ENCODE measurements around the gene UBE2L3.
"Not testable (repeated sequence)": the region's sequence is repeated elsewhere in the genome, so short reads cannot be mapped to it uniquely, and the experiment has no call there.

Gene UBE2L3

DNA sequence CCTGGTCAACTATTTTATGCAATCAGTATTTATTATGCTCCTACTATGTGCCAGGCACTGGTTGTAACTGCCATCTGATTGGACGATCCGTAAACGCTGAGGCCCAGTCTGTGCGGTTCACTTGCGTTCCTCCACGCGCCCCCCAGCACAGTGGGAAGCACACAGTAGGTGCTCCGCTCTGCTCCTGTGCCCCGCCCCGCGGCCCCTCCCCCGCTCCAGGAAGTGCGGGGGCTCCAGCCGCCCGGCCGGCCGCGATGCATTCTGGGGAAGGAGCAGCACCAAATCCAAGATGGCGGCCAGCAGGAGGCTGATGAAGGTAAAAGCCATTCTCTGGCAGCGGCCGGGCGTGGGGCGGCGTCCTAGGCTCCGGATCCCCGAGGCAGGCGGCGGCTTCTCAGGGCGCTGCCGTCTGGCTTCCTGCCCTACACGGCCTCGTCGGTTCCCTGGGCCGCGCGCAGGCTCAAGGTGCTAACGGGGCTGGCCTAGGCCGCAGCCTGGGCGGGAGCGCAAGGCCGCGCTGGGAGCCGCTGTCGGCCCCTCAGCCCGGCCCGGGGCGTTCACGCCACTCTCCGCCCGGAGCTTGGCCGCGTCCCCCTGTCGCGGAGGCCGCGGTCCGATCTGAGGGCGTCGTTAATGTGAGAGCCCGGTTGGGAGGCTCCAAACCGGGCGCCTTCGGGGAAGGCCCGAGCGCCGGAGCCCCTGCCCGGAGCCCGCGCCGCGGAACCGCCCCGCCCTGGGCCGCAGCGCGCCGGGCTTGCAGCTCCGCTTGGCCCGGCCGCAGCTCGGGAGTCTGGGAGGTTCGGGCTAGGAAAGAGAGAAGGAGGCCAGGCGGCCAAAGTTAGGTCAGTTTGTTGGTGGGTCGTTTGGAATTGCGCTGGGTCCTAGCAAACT is at the start of gene UBE2L3:
UBE2L3 (plus strand) TSS at position 259 of the 891 bp plus-strand sequence; CDS start at position 290, 31 bp downstream.
- DNase-seq (ENCODE audit: low read depth in 2 of 3, low spot score in 1 of 3) = peak; percentile 69 to 79 (median 72)

DNA sequence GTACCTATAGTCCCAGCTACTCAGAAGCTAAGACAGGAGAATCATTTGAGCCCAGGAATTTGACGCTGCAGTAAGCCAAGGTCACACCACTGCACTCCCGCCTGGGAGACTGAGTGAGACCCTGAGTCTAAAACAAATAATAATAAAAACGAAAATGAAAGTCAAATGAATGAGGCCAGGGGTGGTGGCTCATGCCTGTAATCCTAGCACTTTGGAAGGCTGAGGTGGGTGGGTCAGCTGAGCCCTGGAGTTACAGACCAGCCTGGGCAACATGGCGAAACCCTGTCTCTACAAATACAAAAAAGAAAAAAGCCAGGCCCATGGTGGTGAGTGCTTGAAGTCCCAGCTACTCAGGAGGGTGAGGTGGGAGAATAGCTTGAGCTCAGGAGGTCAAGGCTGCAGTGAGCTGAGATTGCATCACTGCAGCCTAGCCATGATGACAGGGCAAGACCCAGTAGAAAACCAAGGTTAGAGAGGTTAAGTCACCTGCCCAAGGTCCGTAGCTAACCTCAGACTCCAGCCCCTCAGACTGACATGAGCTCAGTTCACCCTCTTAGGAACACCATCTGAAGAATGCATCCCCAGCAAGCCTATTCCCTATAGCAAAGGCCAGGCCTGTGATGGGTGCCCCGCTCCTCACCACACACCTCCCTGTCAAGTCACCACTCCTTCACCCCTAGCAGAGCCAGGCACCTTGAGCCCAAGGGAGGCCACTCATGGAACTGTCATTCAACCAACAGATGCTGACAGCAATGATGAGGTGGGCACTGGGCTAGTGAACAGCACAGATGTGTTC is 40.6 kb upstream of the UBE2L3 start:
- not testable (repeated sequence) for DNase-seq (ENCODE audit: low read depth in 2 of 3, low spot score in 1 of 3)

DNA sequence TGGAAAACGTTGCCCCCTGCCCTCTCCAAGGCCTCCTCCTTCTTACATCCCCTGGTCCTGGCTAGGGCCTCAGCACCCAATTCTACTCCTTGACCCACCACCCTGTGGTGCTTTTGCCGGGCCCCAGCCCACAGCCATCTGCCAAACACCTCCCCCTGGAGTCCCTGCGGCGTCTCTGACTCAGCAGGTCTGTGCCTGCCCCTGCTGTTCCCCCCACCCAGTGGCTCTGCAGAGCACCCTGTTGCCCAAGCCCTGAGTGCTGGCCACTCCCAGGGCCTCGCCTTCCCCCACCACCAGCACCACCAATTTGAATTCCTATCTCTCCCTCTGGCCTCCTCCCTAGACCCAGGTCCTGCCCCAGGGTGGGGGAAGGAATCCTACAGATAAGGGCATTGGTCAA is 36.0 kb upstream of the UBE2L3 start:
- not testable (repeated sequence) for DNase-seq (ENCODE audit: low read depth in 2 of 3, low spot score in 1 of 3)

DNA sequence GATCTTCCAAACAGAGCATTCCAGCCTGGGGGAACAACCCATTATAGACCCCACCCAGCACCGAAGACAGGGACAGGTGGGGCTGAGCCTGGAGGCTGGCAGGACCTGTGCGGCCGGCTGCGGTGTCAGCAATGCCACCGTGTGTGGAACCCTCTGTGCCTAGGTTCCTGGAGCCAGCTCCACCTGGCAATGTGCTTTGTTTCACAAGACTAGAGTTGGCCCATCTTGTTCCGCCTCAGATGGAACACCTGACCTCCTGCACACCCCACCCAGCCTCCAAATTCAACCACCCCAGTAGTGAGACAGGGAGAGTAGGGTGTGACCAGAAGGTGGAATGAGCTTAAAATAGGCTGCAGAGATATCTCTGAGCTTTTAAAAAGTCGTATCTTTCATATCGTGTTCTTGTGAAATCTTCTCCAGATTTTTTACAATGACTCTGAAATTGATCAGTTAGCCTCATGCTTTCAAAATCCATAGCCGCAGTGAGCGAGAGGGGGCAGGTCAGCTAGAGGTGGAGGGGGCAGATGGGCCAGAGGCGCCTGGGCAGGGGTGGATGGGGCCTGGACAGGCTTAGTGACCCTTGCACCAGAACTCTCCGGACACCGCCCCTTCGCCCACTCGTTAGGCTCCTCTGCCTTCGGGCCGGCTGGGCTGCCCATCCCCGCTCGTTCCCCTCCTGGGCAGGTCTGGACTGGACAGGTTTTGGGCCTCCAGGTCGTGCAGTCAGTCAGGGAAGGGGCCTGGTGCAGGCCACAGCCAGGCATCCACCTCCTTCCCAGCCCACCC is 34.5 kb upstream of the UBE2L3 start:
- DNase-seq (ENCODE audit: low read depth in 2 of 3, low spot score in 1 of 3) = not testable (repeated sequence)

DNA sequence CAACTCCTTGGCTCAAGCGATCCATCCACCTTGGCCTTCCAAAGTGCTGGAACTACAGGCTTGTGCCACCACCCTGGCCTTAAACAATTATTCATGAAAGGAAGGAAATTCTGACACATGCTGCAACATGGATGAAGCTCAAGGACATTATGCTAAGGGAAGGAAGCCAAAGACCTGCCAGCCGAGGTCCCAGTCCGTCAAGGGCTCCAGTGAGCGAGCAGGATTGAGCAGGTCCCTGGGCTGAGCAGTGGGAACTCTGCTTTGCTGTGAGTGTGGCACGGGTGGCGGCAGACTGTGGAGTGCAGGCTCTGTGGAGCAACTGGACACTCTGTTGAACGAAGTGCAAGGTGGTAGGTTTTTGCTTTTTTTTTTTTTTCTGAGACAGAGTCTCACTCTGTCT is 27.7 kb upstream of the UBE2L3 start:
- not testable (repeated sequence) for DNase-seq (ENCODE audit: low read depth in 2 of 3, low spot score in 1 of 3)

DNA sequence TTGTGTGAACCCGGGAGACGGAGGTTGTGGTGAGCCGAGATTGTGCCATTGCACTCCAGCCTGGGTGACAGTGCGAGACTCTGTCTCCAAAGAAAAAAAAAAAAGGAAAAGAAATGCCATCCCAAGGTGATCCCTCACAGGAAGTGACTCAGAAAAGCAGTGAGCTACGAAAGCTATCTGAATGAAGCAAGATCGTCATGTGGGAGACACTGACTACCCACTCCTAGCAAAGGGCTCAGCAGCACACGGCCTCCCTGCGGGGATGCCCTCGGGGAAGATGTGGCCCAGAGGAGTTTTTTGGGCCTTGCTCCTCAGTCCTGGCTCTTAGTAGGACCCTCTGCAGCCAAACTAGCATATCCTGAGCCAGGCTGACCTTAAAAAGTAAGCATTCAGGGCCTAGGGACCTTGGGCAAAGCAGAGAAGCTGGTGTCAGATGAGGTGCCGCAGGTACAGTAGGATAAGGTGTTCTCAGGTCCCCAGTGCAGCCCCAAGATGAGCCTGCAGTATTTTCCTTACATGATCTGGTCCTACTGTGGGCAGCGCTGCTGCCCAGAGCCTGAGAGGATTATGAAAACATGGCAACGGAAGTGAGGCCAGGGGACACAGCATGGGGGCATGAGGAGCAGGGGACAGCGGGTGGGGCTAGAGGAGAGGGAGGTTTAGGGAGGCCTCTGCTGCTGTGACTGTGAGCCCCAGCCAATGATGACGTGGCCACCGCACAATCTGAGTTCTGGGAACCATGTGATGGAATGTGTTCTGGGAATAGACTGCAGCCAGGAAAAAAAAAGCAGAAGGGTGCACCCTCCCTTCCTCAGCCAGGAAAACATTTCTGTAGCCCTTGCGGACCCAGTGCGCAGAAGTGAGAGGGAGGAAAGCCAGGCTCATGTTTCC is 22.8 kb upstream of the UBE2L3 start:
- not testable (repeated sequence) for DNase-seq (ENCODE audit: low read depth in 2 of 3, low spot score in 1 of 3)

DNA sequence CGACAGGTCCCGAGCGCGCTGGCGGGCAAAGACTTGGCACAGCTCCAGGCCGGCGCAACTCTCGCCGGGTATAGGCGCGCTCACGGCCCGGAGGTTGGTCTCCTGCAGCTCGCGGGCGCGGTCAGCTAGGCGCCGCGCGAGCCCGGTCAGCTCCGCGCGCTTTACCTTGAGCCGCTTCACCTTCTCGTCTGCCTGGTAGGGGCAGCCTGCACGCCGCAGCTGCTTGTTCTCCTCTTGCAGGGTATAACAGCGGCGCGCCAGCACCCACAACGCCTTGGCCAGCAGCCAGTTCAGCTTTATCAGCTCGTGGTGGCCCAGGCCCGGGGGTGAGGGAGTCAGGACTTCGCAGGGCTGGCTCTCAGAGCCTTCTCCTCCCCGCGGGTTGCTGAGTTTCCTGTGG is 18.0 kb upstream of the UBE2L3 start:
- not testable (repeated sequence) for DNase-seq (ENCODE audit: low read depth in 2 of 3, low spot score in 1 of 3)

DNA sequence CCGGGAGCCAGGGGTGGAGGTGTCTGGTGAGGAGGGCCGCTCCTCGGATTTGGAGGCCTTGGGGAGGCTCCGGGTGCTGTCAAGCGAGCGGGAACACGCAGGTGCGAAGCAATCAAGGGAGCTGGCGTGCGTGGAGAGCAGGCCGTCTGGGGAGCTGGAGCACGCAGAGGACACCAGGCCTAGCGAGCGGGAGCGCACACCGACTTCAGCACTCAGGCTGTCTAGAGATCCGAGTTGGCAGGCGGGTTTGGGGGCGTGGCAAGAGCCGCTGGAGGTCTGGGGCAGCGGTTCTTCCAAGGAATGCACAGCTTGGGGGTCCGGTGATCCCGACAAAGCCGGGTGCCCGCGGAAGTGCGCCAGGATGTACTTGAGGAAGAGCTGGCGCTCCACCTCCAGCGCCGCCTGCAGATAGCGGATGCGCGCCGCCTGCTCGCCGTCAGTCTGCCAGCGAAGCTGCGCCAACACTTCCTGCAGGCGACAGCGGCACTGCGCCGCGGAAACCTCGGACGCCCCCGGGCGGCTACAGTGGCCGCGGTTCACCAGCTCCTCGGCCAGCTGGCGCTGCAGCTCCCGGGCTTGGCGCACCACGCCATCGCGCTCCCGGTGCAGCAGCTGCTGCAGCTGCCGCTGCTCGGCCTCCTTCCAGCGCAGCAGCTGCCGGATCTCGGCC is 17.4 kb upstream of the UBE2L3 start:
- not testable (repeated sequence) for DNase-seq (ENCODE audit: low read depth in 2 of 3, low spot score in 1 of 3)

DNA sequence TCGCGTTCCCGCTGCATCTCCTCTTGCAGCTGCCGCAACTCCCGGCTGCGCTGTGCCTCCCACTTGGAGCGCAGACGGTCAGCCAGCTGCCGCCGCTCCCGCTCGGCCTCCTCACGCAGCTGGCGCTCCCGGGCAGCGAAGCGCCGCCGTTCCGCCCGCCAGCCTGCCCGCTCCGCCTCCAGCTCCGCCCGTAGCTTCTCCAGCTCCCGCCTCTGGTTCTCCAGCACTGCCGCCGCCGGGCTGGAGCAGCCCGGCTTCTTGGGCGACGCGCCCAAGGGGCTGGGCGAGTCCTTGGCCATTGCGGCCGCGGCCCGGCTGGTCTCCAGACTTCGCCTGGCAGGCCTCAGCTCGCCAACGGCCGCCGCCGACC is 16.9 kb upstream of the UBE2L3 start:
- DNase-seq (ENCODE audit: low read depth in 2 of 3, low spot score in 1 of 3) = not testable (repeated sequence)

DNA sequence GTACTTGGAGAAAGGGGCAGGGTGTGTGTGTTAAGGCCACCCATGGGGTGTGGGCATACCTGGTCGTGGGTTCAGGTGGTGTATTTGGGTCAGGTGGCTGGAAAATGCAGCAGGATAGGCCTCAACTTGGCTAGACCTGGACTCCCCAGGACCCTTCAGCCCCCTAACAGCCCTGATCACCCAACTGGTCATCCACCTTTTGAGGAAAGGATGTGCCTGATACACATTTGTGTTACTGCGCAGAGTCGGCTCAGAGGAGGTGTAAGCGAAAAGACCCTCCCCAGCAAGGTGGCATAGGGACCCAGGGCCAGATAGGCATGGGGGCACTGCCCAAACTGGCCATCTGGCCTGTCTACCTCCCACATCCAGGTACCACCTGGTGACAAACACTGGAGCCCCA is 16.2 kb upstream of the UBE2L3 start, which contains the start of gene RIMBP3C:
RIMBP3C (minus strand) TSS at position 101 of the 400 bp plus-strand sequence. CDS start 485 bp downstream, outside the sequence.
- not testable (repeated sequence) for DNase-seq (ENCODE audit: low read depth in 2 of 3, low spot score in 1 of 3)

DNA sequence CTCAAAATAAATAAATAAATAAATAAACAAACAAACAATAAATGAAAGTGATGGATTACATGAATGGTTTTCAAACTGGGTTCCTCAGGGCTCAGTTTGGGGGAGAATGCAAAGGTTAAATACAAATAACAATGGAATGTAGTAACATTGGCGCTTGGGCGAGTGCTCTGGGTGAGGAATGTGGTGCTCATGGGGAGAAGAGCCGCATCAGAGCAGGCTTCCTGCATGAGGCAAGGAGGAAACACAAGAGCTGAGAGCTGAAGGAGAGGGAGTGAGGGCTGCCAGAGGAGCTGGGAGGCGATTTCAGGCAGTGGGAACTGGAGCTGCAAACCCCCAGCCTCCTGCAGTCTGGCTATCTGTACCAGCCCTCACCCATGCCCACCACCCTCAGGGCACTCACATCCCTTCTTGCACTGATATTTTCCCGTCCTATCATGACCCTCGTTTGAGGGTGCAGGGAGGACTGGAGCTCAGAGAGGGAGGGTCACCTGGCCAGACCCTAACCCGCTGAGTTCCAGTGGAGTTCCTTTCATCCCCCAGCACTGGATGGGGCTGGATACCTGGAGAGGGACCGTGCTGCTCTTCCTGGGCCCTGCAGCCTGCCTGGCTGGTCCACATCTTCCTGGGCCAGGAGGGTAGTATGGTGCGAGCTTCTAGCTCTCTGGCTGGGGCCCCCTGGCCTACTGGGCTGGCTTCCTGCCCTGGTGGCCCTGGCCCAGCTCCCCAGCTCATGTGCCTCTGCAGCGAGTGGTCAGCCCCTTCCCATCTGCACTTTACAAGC is 8.0 kb upstream of the UBE2L3 start:
- not testable (repeated sequence) for DNase-seq (ENCODE audit: low read depth in 2 of 3, low spot score in 1 of 3)

DNA sequence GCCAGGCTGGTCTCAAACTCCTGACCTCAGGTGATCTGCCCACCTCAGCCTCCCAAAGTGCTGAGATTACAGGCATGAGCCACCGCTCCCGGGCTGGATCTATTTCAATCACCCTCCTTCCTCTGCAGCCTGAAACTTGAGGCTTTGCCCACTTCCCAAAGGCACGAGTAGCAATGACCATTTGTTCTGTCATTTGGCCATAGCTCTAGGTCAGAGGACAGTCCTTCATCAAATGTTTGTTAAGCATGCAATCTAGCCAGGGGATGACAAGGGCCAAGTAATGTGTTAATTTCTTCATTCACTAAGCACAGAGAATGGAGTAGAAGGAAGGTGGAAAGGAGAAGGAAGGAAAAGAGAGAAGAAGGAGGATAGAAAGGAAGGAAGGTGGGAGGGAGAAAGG is 6.9 kb upstream of the UBE2L3 start:
- DNase-seq (ENCODE audit: low read depth in 2 of 3, low spot score in 1 of 3) = not testable (repeated sequence)

DNA sequence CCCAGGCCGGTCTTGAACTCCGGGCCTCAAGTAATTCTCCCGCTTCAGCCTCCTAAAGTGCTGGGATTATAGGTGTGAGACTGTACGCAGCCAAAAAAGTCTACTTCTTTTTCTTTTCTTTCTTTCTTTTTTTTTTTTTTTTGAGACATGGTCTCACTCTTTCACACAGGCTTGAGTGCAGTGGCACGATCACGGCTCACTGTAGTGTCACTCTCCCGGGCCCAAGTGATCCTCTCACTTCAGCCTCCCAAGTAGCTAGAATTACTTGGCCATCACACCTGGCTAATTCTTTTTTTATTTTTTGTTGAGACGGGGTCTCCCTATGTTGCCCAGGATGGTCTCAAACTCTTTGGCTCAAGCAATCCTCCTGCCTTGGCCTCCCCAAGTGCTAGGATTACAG is 3.6 kb upstream of the UBE2L3 start:
- no peak for DNase-seq (ENCODE audit: low read depth in 2 of 3, low spot score in 1 of 3)

DNA sequence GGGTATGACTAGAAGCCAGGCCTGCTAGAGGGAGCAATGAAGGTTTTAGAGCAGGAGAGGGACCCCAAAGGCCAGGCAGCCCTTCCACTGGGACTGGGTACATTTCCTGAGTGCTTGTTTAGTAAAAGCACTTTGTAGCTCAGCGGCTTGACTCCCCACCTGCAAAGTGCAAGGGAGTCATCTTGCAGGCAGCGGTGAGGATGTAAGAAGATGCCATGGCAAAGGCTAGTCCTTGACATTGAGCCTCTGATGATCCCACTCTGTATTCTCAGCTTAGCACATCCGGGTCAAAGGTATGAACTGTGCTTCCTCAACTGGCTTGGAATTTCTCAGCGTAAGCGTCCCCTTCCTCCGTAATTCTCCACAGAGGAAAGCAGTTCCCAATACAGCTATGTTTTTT is 3.1 kb upstream of the UBE2L3 start:
- DNase-seq (ENCODE audit: low read depth in 2 of 3, low spot score in 1 of 3) = no peak

DNA sequence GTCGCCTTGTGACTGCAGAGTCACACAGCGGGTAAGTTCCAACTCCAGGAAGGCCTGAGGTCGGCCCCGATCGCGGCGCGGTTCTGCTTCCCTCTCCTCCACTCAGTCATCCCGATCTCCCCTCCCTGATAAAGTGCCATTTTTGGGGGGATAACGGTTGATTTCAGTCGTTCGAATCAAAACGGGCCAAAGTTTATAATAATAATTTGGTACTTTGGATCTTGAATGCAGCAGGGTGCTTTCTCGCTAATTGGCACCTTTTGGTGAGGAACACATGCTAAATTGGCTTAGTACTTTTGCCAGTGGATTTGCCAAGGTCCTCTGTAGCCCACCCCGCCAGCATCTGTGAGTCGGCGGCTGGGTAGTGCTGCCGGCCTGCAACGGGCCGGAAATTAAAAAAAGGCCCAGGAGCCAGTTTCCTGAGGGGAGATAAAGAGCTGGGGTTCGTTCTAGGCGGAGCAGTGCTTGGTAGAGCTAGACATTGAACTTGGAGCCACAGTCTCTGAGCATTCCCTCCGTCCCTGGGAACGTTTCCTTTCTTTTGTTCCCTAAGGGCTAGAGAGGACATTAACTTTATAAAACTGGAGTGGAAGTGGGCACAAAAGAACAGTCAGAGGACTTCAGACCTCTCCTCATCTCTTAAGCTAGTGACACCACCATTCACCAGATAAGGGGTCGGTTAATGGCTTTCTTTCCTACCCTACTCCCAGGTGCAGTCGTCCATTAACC is 997 bp downstream of the UBE2L3 start:
- no peak for DNase-seq (ENCODE audit: low read depth in 2 of 3, low spot score in 1 of 3)

DNA sequence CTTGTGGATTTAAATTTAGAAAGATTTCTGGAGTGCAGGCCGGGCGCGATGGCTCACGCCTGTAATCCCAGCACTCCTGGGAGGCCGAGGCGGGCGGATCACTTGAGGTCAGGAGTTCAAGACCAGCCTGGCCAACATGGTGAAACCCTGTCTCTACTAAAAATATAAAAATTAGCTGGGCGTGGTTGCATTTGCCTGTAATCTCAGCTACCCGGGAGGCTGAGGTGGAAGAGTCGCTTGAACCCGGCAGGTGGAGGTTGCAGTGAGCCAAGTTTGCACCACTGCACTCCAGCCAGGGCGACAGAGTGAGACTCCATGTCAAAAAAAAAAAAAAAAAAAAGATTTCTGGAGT is 1.5 kb downstream of the UBE2L3 start:
- not testable (repeated sequence) for DNase-seq (ENCODE audit: low read depth in 2 of 3, low spot score in 1 of 3)

DNA sequence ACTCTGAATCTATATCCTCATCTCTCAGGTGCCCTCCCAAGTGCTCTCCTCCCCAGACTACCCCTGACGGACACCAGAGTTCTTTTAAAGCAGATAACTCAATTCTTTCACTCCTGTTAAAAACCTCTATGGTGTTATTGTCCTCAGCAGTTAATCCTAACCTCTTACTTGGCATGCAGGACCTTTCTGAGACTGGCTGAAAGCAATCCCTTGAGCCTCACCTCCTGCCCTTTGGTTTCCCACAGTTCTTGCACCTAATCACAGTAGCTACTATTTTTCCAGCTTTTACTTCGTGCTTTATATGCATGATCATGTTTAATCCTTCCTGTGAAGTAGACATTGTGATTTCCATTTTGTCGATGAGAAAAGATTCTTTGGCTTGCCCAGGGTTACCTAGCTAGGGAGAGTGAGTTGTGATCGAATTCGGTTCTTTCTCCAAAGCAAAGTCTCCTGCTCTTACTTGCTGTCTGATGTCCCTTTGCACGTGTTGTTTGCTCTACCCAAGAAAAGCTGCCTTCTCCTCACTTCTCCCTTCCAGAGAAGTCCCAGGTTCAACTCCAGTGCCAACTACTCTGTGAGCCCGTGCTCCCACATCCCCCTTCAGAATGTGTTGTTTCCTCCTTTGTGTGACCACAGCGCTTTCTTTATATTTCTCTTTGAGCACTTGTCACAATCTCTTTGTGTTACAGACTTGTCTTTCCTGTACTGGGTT is 2.1 kb downstream of the UBE2L3 start:
- DNase-seq (ENCODE audit: low read depth in 2 of 3, low spot score in 1 of 3) = no peak

DNA sequence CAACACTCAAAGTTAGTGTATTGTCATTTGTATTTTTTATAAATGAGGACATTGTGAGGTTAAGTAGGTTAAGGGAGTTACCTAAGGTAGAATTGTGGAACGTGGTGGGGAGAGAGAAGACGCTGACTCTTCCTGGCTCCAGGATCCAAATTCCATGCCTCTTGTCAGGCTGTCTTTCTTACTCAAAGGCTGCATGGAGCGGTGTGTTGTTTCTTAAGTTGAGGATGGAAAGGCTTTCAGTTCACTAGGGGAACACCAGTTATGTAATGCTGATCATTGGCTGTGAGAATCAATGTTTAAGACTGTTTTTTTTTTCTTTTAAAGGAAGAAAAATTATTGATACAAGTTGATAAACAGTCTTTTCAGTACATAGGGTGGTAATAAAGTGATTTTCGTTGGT is 2.9 kb downstream of the UBE2L3 start:
- DNase-seq (ENCODE audit: low read depth in 2 of 3, low spot score in 1 of 3) = no peak

All from stimulated activated CD4-positive, alpha-beta T cell treated with anti-CD3 and anti-CD28 coated beads, Interleukin-12 subunit alpha, Interleukin-12 subunit beta, amount 100 ng/mL, for 48 hours (primary cell).